Muscle of arm (tissue), 14 donors: Measurements from ENCODE around the gene CAND2. TPM values are rescaled to one million over a fixed set of nuclear protein-coding genes. Genes with fewer than 3 reads are reported as not detected.

Source experiments
- DNase-seq: peaks from one replicate; pipeline ENCODE4 v3.0.0-alpha.2; 2013
- long read RNA-seq, 11 donors: transcript quantifications; one replicate each; lab custom pipeline, GENCODE V29; 2026
- polyA plus RNA-seq, 12 donors: library from polyadenylated mRNA; unstranded; fragments of 120-200 nt; gene quantifications; one replicate each; pipeline ENCODE4 v1.2.1, GENCODE V29; 2013; ENCODE audit not compliant: insufficient read length in 12 of 12

Gene CAND2
- 10 to 100 TPM in 11 of 12 donors, not detected in 1; 15.8 to 54.5 (median 35.0) TPM for polyA plus RNA-seq
- long read RNA-seq, donor 1, full-length matches to known transcripts = 1 of 9,191 reads
- long read RNA-seq, donor 1, partial matches to known transcripts = 9,005 of 9,191 reads
- long read RNA-seq, donor 1, other reads (novel, unspliced or antisense) = 185 of 9,191 reads
- long read RNA-seq, donor 2, full-length matches to known transcripts = 3 of 9,899 reads
- long read RNA-seq, donor 2, partial matches to known transcripts = 9,668 of 9,899 reads
- long read RNA-seq, donor 2, other reads (novel, unspliced or antisense) = 228 of 9,899 reads
- long read RNA-seq, donor 3, full-length matches to known transcripts = 2 of 3,373 reads
- long read RNA-seq, donor 3, partial matches to known transcripts = 3,321 of 3,373 reads
- long read RNA-seq, donor 3, other reads (novel, unspliced or antisense) = 50 of 3,373 reads
- long read RNA-seq, donor 4 = 0 reads
- long read RNA-seq, donor 5, full-length matches to known transcripts = 5 of 15,909 reads
- long read RNA-seq, donor 5, partial matches to known transcripts = 15,565 of 15,909 reads
- long read RNA-seq, donor 5, other reads (novel, unspliced or antisense) = 339 of 15,909 reads
- long read RNA-seq, donor 6, full-length matches to known transcripts = 2 of 4,082 reads
- long read RNA-seq, donor 6, partial matches to known transcripts = 3,977 of 4,082 reads
- long read RNA-seq, donor 6, other reads (novel, unspliced or antisense) = 103 of 4,082 reads
- long read RNA-seq, donor 7, partial matches to known transcripts = 3,544 of 3,606 reads
- long read RNA-seq, donor 7, other reads (novel, unspliced or antisense) = 62 of 3,606 reads
- long read RNA-seq, donor 8, full-length matches to known transcripts = 5 of 9,539 reads
- long read RNA-seq, donor 8, partial matches to known transcripts = 9,299 of 9,539 reads
- long read RNA-seq, donor 8, other reads (novel, unspliced or antisense) = 235 of 9,539 reads
- long read RNA-seq, donor 9, full-length matches to known transcripts = 4 of 6,012 reads
- long read RNA-seq, donor 9, partial matches to known transcripts = 5,866 of 6,012 reads
- long read RNA-seq, donor 9, other reads (novel, unspliced or antisense) = 142 of 6,012 reads
- long read RNA-seq, donor 10, full-length matches to known transcripts = 5 of 7,125 reads
- long read RNA-seq, donor 10, partial matches to known transcripts = 6,957 of 7,125 reads
- long read RNA-seq, donor 10, other reads (novel, unspliced or antisense) = 163 of 7,125 reads
- long read RNA-seq, donor 11, full-length matches to known transcripts = 1 of 7,610 reads
- long read RNA-seq, donor 11, partial matches to known transcripts = 7,449 of 7,610 reads
- long read RNA-seq, donor 11, other reads (novel, unspliced or antisense) = 160 of 7,610 reads

GRCh38 chr3:12796171-12797123 lies at the start of gene CAND2:
Gene CAND2 (plus strand): TSS chr3:12796680. CDS start chr3:12796721, 41 bp downstream.
- peak; percentile 75 for DNase-seq

DNA sequence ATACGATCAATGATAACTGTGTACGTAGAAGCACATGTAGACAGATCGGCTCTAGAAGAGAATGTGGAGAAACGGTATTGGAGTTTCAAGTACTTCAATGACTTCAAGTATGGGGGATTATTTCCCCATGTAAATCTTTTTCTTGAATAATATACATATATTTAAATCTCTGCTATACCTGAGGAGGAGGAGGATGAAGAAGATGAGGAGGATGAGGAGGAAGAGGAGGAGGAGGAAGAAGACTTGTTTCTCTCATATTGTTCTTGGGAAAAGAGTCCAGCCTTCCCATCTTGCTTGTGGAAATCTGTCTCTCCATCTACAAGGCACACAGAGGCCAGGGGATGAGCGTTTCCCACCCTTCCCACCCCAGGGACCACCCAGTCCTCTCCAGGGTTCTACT lies 48.0 kb upstream of the CAND2 start:
- DNase-seq = no peak

- no peak for DNase-seq
Measured at GRCh38 chr3:12750223-12750622, 46.3 kb upstream of the CAND2 start.

DNA sequence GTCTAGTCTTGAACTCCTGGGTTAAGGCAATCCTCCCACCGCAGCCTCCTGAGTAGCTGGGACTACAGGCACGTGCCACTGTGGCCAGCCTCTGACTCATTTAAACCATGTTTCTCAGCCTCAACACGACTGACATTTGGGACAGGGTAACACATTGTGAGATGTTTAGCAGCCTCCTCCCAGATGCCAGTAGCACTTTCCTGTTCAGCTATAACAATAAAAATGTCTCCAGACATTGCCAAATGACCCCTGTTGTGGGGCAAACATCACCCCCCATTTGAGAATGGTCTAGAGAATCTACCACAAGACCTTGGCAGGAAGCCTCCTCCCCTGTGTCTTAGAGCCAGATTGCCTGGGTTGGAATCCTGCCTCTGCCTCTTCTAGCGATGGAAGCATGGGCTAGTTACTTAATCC lies 45.8 kb upstream of the CAND2 start:
- DNase-seq = no peak

DNA sequence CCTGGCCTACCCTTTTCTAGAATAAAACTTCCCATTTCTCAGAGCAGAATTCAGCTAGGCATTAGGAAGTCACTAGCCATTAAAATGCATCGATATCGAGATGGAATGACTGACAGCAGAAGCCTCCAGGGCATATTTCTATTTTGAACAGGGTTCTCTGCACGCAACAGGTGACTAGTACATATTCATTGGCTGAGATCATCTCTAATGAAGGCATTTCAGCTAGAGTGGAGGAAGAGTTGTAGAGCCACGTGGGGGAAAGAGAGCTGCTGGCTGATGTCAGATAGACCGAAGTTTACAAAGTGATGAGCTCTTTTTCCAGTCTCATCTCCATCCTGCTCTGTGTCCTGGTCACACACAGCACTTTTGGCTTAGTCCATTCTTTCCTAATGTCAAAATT lies 44.9 kb upstream of the CAND2 start:
- DNase-seq = no peak

GRCh38 chr3:12752102-12752501 lies 44.4 kb upstream of the CAND2 start:
- DNase-seq = no peak

DNA sequence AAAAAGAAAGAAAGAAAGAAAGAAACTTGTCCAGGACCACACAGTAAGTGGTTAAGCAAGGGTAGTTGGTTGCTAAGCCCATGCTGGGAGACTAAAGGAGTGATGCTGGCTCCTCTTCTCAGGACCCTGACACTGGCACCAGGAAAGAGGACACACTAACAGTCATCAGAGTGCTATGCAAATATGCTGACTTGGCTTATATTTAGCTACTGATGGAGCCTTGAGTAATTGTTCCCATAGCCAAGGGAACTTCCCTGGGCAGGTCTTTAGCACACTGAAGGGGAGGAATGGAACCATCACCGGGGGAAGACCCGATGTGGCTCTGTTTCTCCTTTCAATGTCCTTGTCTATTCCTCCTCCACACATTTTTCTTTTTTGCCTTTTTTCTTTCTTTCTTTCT lies 43.7 kb upstream of the CAND2 start:
- no peak for DNase-seq

DNA sequence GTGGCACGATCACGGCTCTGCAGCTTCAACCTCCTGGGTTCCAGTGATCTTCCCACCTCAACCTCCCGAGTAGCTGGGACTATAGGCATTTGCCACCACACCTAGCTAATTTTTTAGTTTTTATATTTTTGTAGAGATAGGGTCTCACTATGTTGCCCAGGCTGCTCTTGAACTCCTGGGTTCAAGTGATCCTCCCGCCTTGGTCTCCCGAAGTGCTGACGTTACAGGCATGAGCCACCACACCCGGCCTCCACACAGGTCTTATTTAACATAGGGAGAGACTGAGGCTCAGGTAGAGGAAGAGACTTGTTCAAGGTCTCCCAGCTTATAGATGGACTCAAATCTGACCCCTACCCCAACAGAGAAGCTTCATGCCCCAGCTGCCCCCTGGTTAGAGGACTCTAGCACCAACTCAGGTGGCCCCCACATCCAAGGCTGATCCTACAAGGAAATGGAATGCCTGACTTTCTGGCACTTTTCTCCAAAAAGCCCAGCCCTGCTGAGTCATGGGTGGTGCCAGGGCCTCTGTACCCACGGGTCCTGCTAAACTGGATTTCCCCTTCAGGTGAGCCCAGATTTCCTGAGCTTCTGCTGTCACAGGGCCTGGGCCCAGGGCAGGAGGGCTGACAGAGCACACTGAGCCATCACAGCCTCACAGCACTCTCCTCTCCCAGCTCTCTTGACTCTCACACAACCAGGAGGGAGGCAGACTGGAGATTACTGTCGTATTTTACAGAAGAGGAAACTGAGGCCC lies 43.0 kb upstream of the CAND2 start:
- no peak for DNase-seq

GRCh38 chr3:12754313-12754712 lies 42.2 kb upstream of the CAND2 start:
- DNase-seq = no peak

DNA sequence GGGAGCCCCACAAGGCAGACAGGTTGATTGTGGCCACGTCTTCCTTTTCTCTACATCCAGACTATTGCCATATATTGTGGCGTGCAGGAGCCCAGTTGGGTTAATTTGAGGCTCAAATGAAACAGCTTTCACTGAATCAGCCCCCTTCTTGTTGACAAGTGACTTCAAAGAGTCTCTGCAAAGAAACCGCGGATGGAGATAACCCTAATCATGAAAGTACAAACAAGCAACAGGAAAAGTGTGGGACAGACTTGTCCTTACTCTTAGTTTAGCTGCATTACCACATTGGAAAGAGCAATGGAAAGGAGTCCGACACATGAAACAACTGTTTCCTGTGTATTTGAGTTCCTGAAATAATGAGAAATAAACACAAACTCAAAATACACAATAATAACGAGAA lies 40.7 kb upstream of the CAND2 start:
- no peak for DNase-seq

- no peak for DNase-seq
Measured at GRCh38 chr3:12756175-12756574, 40.3 kb upstream of the CAND2 start.

DNA sequence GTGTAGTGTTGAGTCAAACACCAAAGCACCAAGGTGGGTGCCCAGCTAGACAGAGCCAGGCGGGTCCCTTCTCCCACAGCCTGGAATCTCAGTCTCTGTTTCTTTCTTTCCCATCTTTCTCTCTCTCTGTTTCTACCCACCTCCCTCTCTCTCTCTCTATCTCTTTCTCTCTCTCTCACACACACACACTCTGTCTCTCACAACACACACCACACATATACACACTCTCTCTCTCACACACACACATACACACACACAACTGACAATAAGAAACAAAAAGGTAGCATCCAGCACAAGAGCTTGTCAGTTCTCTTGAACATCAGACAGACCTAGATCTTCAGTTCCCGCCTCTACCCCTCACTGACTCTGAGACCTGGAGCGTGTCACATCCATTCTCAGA lies 39.8 kb upstream of the CAND2 start:
- DNase-seq = no peak

GRCh38 chr3:12758025-12758781 lies 38.3 kb upstream of the CAND2 start:
- peak; percentile 13 for DNase-seq

DNA sequence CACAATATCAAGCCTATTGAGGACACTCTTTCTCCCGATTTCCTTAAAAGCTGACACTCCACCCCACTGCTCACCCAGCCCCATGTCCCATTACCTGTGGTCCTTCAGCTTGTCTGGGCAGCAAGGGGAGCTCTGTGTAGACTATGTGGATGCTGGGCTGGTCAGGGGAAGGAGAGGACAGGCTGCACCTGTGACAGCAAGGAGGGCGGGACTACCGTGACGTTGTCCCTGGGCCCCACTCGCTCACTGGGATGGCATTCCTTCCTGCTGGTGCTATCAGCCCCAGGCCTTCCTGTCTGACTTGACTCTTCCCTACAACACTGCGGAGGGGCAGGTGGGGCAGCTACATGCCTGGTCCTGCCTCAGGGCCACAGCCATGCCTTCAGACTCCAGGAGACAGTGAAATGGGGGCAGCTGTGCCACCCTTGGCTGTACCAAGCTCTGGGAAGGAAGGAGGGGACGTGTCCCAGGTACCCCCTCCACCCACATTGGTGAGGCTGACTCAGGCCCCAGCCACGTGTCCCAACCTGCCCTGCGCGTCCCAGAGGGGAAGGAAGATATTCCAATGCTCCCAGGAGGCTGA lies 37.3 kb upstream of the CAND2 start, which contains the start of gene TMEM40:
TMEM40 (minus strand) TSS at position 163 of the 583 bp plus-strand sequence. CDS start 9,427 bp downstream, outside the sequence.
- no peak for DNase-seq

- DNase-seq = no peak
Measured at GRCh38 chr3:12759693-12760565, 36.6 kb upstream of the CAND2 start.

DNA sequence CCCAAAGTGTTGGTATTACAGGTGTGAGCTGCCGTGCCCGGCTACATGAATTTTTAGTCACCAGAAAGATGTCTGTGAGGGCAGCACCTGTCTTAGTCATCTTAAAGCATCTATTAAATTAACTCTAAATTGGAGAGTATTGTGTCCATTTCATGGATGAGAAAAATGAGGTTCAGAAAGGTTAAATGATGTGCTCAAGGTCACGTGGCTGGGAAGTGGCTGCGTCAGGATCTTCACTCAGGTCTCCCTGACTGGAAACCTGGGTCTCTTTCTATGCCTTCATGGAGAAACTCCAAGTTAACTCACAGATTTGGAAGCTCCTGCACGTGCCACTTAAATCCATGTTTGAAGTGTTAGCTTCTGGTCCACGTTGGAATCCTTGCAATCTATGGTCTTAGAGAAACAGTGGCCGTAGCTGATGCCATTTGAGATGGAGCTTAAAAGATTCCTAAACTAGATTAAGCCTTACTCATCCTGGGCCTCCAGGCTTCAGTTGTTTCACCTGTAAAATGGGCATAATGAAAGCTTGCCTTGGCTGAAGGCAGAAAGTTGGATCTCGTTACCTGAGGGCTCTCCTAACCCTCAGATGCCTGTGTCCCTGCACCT lies 32.2 kb upstream of the CAND2 start:
- no peak for DNase-seq

GRCh38 chr3:12766541-12766940 lies 29.9 kb upstream of the CAND2 start:
- no peak for DNase-seq
